DND-41 (cell line): Measurements from ENCODE around the gene SLC2A1.

Experiments used
- ATAC-seq: fragments of 200-7000 bp; cut with Tn5 transposase; 3 replicates; pipeline ENCODE4 v1.9.1; 2021; ENCODE audit warnings: low read depth; ENCODE audit not compliant: insufficient read depth
- DNase-seq: peaks from one replicate; pipeline ENCODE4 v3.0.0-alpha.2; 2020
- H2AFZ ChIP-seq: 2 replicates; pipeline ENCODE4 v1.6.0; 2012; ENCODE audit warnings: low read depth, low read length
- H3K27ac ChIP-seq: 2 replicates; pipeline ENCODE4 v1.5.1; 2012; ENCODE audit warnings: low read length, inconsistent platforms
- H3K27me3 ChIP-seq: fragments of 200-600 bp; sonication (generic); 2 replicates; pipeline ENCODE4 v1.6.0; 2012; ENCODE audit warnings: low read length, mild to moderate bottlenecking, inconsistent platforms; ENCODE audit not compliant: insufficient read depth, poor library complexity
- H3K36me3 ChIP-seq: 2 replicates; pipeline ENCODE4 v1.5.1; 2012; ENCODE audit warnings: low read length, inconsistent platforms; ENCODE audit not compliant: insufficient read depth
- H3K4me1 ChIP-seq: 2 replicates; pipeline ENCODE4 v1.5.1; 2012; ENCODE audit warnings: mild to moderate bottlenecking, low read length; ENCODE audit not compliant: insufficient read depth
- H3K4me2 ChIP-seq: 2 replicates; pipeline ENCODE4 v1.6.0; 2012; ENCODE audit warnings: mild to moderate bottlenecking, moderate library complexity, low read length, inconsistent platforms; ENCODE audit not compliant: insufficient read depth
- H3K4me3 ChIP-seq, 2 experiments: fragments of 200-600 bp in 1 of 2; shearing (Covaris generic) in 1 of 2; 2 replicates each; pipeline ENCODE4 v1.5.1; 2012 to 2016; ENCODE audit warnings: inconsistent platforms in 2 of 2, low read length in 2 of 2, mild to moderate bottlenecking in 2 of 2, low read depth in 1 of 2, moderate library complexity in 1 of 2
- H3K79me2 ChIP-seq: 2 replicates; pipeline ENCODE4 v1.6.0; 2012; ENCODE audit warnings: low read length, inconsistent platforms; ENCODE audit not compliant: insufficient read depth
- H3K9ac ChIP-seq: 2 replicates; pipeline ENCODE4 v1.6.0; 2012; ENCODE audit warnings: low read depth, mild to moderate bottlenecking, inconsistent platforms, low read length, moderate library complexity
- H3K9me3 ChIP-seq: 2 replicates; pipeline ENCODE4 v1.5.1; 2012; ENCODE audit warnings: low read length, moderate library complexity, mild to moderate bottlenecking, inconsistent platforms; ENCODE audit not compliant: insufficient read depth, severe bottlenecking
- H4K20me1 ChIP-seq: 2 replicates; pipeline ENCODE4 v1.6.0; 2012; ENCODE audit warnings: low read length; ENCODE audit not compliant: insufficient read depth
- EZH2 ChIP-seq: IDR thresholded peaks from 3 replicates; pipeline ENCODE4 v1.6.1; 2012; ENCODE audit warnings: borderline replicate concordance, low read depth, mild to moderate bottlenecking, moderate library complexity, low read length, inconsistent platforms; ENCODE audit not compliant: severe bottlenecking
- TF ChIP-seq, protein P1 (sequence below): IDR thresholded peaks from 2 replicates; pipeline ENCODE4 v1.5.1; 2012; ENCODE audit warnings: borderline replicate concordance, low read length, moderate library complexity, mild to moderate bottlenecking; ENCODE audit not compliant: poor library complexity, severe bottlenecking; ENCODE audit errors: extremely low read depth

The SLC2A1 gene

DNA sequence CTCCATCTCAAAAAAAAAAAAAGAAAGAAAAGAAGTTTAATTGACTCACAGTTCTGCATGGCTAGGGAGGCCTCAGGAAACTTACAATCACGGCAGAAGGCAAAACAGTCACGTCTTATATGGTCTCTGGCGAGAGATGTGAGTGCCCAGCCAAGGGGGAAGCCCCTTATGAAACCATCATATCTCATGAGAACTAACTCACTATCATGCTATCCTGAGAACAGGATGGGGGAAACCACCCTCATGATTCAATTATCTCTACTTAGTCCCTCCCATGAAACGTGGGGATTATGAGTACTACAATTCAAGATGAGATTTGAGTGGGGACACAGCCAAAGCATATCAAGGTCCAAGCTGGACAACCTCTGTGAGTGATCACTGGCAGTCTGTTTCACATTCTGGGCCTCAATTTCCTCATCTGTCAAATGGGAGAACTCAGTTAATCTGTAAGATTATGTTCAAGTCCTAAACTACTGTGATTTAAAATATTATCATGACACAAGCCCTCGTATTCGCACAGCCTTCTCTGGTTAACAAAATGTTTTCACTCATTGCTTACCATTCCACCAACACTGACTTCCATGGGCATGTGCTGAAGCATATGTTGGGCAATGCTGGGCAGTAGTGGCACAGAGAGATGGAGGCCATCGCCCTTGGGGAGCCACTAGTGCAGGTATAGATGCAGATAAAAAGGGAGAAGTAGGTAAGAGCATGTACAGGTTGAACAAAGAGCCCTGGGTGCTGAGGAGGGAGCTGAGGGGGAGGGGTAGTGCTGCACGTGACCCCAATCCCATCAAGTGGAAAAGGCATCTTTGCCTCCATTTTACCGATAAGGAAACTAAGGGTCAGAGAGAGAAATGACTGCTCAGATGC is 46.2 kb upstream of the SLC2A1 start:
- Histone ChIP-seq H3K9me3 (no peaks in the 10 kb centered on the region), H3K4me1 (no peaks in the 10 kb centered on the region), H3K36me3 (no peaks in the 10 kb centered on the region), H4K20me1 (no peaks in the 10 kb centered on the region), H2AFZ (no peak overlapping the region), H3K27ac (no peak overlapping the region), H3K4me2 (no peak overlapping the region), H3K79me2 (no peaks in the 10 kb centered on the region), H3K4me3 (no peak overlapping the region), H3K9ac (no peak overlapping the region), H3K27me3 (no peaks in the 10 kb centered on the region)
- DNase-seq, result no peak
- TF ChIP-seq EZH2, result no peak
- TF ChIP-seq, protein P1, sequence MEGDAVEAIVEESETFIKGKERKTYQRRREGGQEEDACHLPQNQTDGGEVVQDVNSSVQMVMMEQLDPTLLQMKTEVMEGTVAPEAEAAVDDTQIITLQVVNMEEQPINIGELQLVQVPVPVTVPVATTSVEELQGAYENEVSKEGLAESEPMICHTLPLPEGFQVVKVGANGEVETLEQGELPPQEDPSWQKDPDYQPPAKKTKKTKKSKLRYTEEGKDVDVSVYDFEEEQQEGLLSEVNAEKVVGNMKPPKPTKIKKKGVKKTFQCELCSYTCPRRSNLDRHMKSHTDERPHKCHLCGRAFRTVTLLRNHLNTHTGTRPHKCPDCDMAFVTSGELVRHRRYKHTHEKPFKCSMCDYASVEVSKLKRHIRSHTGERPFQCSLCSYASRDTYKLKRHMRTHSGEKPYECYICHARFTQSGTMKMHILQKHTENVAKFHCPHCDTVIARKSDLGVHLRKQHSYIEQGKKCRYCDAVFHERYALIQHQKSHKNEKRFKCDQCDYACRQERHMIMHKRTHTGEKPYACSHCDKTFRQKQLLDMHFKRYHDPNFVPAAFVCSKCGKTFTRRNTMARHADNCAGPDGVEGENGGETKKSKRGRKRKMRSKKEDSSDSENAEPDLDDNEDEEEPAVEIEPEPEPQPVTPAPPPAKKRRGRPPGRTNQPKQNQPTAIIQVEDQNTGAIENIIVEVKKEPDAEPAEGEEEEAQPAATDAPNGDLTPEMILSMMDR, result no peak
- ATAC-seq, result no peak

DNA sequence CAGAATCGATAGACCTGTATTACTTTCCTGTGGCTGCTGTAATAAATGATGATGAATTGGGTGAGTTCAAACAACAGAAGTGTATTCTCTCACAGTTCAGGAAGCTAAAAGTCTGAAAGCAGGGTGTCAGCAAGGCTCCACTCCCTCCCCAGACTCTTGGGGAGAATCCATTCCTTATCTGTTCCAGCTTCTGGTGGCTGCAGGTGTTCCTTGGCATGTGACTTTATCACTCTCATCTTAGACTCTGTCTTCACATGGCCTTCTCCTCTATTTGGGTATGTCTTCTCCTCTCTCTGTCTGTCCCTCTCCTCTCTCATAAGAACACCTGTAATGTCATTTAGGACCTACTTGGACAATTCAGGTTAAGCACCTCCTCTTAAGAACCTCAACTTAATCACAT is 44.1 kb upstream of the SLC2A1 start:
- Histone ChIP-seq H3K4me1 (no peaks in the 10 kb centered on the region), H3K4me3 (no peak overlapping the region), H3K27me3 (peaks cover 3% of the 10 kb centered on the region), H3K4me2 (no peak overlapping the region), H3K36me3 (no peaks in the 10 kb centered on the region), H3K9me3 (no peaks in the 10 kb centered on the region), H3K27ac (no peak overlapping the region), H3K9ac (no peak overlapping the region), H3K79me2 (no peaks in the 10 kb centered on the region), H2AFZ (no peak overlapping the region), H4K20me1 (no peaks in the 10 kb centered on the region)
- no peak for ATAC-seq
- DNase-seq, result no peak
- TF ChIP-seq, protein P1, result no peak
- TF ChIP-seq EZH2, result no peak

DNA sequence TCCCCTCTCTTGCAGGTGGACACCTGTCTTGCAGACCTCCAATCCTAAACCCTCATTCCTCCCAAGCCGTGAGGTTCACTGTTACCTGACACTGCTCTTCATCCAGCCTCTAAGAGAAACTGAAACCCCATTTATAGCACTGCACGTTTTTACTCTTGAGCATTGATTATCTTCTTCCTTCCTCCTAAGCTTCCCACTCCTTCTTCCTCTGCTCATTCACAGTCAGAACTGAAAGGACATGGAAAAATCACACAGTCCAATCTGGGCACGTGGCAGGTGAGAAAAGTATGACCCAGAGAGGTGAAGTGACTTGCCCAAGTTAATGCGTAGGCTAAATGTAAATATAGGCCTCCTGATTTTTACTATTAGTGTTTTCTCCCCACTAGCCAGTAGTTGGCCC is 43.4 kb upstream of the SLC2A1 start:
- no peak for TF ChIP-seq EZH2
- TF ChIP-seq, protein P1, result no peak
- H4K20me1 ChIP-seq, result no peaks in the 10 kb centered on the region
- H3K9ac ChIP-seq, result no peak overlapping the region
- H3K79me2 ChIP-seq, result no peaks in the 10 kb centered on the region
- H3K36me3 ChIP-seq, result no peaks in the 10 kb centered on the region
- H3K9me3 ChIP-seq, result no peaks in the 10 kb centered on the region
- H3K27me3 ChIP-seq, result peaks cover 3% of the 10 kb centered on the region
- no peak for DNase-seq
- no peak overlapping the region for H3K4me2 ChIP-seq
- H3K4me1 ChIP-seq, result no peaks in the 10 kb centered on the region
- no peak overlapping the region for H3K27ac ChIP-seq
- no peak overlapping the region for H3K4me3 ChIP-seq
- ATAC-seq, result no peak
- H2AFZ ChIP-seq, result no peak overlapping the region
